ENCODE measurements around the gene RCSD1.

The RCSD1 gene

DNA sequence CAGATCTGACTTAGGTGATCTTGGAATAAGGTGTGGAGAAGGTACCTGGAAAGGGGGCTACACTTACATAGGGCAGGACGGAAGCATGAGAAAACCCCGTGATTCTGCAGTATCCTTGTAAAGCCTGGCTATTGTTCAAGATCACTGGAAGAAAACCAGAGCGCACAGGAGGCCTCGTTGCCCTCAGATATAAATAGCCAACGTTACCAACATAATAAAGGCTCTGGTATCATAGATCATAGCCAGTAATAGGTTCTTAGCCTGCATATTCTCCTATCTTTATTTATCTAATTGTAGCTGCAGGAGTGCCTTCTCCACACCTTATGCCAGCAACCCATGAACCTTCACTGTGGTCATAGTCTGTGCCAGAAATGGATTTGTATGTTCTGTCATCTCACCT lies 55.8 kb downstream of the RCSD1 start:
- TF ChIP-seq, protein P1, sequence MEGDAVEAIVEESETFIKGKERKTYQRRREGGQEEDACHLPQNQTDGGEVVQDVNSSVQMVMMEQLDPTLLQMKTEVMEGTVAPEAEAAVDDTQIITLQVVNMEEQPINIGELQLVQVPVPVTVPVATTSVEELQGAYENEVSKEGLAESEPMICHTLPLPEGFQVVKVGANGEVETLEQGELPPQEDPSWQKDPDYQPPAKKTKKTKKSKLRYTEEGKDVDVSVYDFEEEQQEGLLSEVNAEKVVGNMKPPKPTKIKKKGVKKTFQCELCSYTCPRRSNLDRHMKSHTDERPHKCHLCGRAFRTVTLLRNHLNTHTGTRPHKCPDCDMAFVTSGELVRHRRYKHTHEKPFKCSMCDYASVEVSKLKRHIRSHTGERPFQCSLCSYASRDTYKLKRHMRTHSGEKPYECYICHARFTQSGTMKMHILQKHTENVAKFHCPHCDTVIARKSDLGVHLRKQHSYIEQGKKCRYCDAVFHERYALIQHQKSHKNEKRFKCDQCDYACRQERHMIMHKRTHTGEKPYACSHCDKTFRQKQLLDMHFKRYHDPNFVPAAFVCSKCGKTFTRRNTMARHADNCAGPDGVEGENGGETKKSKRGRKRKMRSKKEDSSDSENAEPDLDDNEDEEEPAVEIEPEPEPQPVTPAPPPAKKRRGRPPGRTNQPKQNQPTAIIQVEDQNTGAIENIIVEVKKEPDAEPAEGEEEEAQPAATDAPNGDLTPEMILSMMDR (IDR thresholded peaks at IDR 0.05; ENCODE audit: borderline replicate concordance, insufficient read depth, low read depth, low read length), result no peak
- no peak overlapping the region for H3K4me3 ChIP-seq (ENCODE audit: low read depth, low read length)

DNA sequence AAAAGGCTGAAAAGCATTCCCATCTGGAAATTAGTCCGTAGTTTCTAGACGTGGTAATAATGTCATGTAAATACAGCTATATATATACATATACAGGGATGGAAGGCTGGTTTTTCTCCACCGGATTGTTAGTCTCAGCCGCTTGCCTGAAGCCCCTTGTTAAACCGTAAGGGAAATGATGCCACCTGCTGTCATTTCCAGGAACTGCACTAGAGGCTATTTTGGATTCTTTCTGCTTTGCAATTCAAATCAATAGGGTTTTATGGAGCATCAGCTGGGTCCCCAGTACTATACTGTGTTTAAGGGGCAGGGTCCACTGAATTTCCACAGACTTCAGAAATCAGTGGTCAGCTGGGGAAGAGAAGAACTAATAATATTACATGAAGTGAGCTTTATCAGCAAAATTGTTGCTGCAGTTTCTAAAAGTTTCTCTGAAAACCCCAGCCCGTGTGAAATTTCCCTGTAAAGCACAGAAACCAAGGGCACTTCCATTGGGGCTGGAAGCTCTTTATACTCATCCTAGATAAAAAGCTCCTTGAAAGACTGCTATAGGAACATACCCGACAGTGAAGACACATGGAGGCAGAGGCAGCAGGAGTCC lies 58.0 kb downstream of the RCSD1 start:
- H3K4me3 ChIP-seq (ENCODE audit: low read depth, low read length), result no peak overlapping the region
- TF ChIP-seq, protein P1 (IDR thresholded peaks at IDR 0.05; ENCODE audit: borderline replicate concordance, insufficient read depth, low read depth, low read length), result peak; percentile 75

DNA sequence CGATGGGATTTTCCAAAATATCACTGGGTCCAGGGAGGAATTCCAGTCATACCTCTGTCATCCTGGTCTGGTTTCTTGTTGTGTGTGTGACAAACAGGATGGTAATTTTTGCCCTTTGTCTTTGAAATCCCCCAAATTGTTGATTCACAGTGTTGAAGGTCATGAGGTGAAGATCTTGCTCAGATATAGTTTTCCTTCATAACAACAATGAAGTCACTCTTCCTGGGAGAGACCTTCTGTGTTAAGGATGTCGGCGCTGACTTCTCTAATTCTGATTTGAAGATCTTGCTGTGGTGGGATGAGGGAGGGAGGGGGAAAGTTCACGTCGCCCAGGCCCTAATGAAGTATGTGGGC lies 59.5 kb downstream of the RCSD1 start:
- no peak overlapping the region for H3K4me3 ChIP-seq (ENCODE audit: low read depth, low read length)
- TF ChIP-seq, protein P1 (IDR thresholded peaks at IDR 0.05; ENCODE audit: borderline replicate concordance, insufficient read depth, low read depth, low read length), result no peak

DNA sequence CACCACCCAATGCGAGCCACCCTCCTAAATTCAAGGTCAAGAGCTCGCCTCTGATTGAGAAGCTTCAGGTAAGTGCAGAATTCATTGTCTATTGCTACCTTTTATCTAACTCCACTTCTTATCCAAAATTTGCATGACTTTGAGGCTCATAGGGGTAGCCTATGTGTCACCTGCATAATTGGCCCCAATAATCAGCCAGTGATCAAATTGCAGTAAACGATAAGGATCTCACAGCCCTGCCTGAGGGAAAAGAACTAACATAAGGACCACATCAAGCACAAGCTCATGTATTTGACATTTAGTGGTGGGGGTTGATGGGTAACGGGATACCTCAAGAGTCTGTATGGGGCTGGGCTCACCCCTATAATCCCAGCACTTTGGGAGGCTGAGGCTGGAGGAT lies 60.0 kb downstream of the RCSD1 start:
- no peak overlapping the region for H3K4me3 ChIP-seq (ENCODE audit: low read depth, low read length)
- TF ChIP-seq, protein P1 (IDR thresholded peaks at IDR 0.05; ENCODE audit: borderline replicate concordance, insufficient read depth, low read depth, low read length), result no peak

DNA sequence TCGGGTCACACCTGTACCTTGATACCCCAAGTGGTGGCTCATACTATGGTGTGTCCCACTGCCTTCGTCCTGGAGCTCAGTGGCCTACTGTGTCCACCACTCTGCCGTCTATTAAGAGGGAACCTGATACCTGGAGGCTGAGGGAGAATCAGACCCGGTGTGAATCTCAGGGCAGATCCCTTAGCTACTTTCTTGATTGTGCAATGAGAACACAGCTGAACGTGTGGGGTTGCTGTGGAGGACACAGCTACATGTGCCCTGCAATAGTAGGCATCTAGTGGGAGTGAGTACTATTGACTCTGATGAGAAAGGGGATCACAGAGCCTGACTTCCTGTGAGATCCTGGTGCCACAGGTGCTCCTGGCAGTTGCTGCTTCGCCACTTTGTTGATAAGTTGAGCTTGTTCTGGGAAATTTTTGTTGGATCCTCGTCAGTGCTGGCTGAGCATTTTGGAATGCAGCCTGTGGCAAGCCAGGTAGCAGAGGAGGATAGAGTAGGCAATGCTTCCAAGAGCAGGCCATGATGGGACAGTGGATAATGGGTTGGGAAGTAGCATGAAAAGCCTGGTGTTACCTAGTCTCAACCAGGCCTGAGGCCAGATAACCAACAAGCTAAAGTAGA lies 63.5 kb downstream of the RCSD1 start:
- TF ChIP-seq, protein P1 (IDR thresholded peaks at IDR 0.05; ENCODE audit: borderline replicate concordance, insufficient read depth, low read depth, low read length), result no peak
- no peak overlapping the region for H3K4me3 ChIP-seq (ENCODE audit: low read depth, low read length)

DNA sequence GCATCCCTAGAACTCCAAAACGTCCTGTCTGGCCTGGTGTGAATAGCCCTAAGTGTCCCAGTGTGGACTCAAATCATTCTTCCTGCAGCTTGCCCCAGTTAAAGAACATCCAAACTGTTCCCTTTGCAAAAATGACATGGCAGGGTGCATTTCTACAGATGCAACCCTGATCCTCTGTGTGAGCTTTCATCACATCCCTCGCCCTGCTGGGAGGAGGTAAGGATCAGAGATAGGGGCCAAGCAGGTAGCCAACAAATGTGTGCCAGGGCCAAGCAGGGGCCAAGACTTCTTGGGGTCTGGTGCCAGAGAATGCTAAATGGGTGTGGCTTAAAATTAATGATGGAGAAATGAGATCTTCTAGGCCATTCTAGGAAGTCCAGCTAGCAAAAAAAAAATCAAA lies 64.7 kb downstream of the RCSD1 start:
- no peak overlapping the region for H3K4me3 ChIP-seq (ENCODE audit: low read depth, low read length)
- TF ChIP-seq, protein P1 (IDR thresholded peaks at IDR 0.05; ENCODE audit: borderline replicate concordance, insufficient read depth, low read depth, low read length), result no peak

DNA sequence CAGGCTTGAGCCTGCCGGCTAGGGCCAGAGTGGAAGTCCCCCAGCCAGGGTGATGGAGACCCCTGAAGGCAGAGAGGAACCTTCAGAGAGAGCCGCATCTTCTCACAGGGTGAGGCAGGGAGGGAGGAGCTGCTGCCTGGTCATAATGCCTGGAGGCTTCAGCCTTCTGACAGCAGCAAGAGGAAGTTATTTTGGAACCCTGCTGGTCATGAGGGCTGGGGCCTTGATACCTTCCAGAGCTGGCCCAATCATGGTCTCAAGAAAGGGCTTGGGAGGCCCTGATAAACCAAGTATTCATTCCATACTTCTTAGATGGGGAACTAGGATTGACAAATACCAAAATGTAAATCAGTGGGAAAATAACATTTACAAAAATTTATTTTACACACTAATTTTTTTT lies 65.1 kb downstream of the RCSD1 start:
- no peak overlapping the region for H3K4me3 ChIP-seq (ENCODE audit: low read depth, low read length)
- TF ChIP-seq, protein P1 (IDR thresholded peaks at IDR 0.05; ENCODE audit: borderline replicate concordance, insufficient read depth, low read depth, low read length), result no peak
